HL-60 (cell line): Measurements from ENCODE around the gene KCNJ15.

ENCODE experiments used
- CTCF ChIP-seq: IDR thresholded peaks from one replicate; pipeline ENCODE4 v1.5.1; 2011; ENCODE audit warnings: low read length, control low read depth, inconsistent platforms; ENCODE audit not compliant: insufficient read depth
- POLR2AphosphoS5 ChIP-seq: IDR thresholded peaks from 2 replicates; pipeline ENCODE4 v1.6.1; 2012; ENCODE audit warnings: low read depth

- no peak for TF ChIP-seq POLR2AphosphoS5
- TF ChIP-seq CTCF = no peak
These were observed 81.0 kb downstream of the KCNJ15 start for GRCh38 chr21:38337793-38338192.
